ENCODE results near the gene CYTH2.

CYTH2 gene

GRCh38 chr19:48448563-48448962 is 20.6 kb upstream of the CYTH2 start:
- no peak for TF ChIP-seq EZH2 (IDR thresholded peaks at IDR 0.05; ENCODE audit: borderline replicate concordance, low read depth, low read length, severe bottlenecking)
- TF ChIP-seq CTCF (IDR thresholded peaks at IDR 0.05; ENCODE audit: borderline replicate concordance, extremely low read depth, low read length, poor library complexity, severe bottlenecking), result no peak
- H3K79me2 ChIP-seq (ENCODE audit: insufficient read depth, low read length), result peaks cover 61% of the 10 kb centered on the region
- H3K4me3 ChIP-seq (ENCODE audit: low read depth in 1 of 2, low read length in 2 of 2), result no peak overlapping the region
- peaks cover 25% of the 10 kb centered on the region for H4K20me1 ChIP-seq (ENCODE audit: insufficient read depth, low read length)
- ATAC-seq (ENCODE audit: insufficient read depth, low read depth) (no peak), DNase-seq (no peak)
- no peaks in the 10 kb centered on the region for H3K9me3 ChIP-seq (ENCODE audit: insufficient read depth, low read length, severe bottlenecking)
- H3K36me3 ChIP-seq (ENCODE audit: insufficient read depth, low read length), result peaks cover 72% of the 10 kb centered on the region
- H2AFZ ChIP-seq (ENCODE audit: low read depth, low read length), result no peak overlapping the region
- peaks cover 31% of the 10 kb centered on the region for H3K4me1 ChIP-seq (ENCODE audit: insufficient read depth, low read length)
- H3K27me3 ChIP-seq (ENCODE audit: insufficient read depth, low read length, poor library complexity), result no peaks in the 10 kb centered on the region
- no peak overlapping the region for H3K27ac ChIP-seq (ENCODE audit: low read length)
- no peak overlapping the region for H3K9ac ChIP-seq (ENCODE audit: low read depth, low read length)
- H3K4me2 ChIP-seq (ENCODE audit: insufficient read depth, low read length), result no peak overlapping the region

GRCh38 chr19:48450441-48450840 is 18.7 kb upstream of the CYTH2 start:
- ATAC-seq (ENCODE audit: insufficient read depth, low read depth) (no peak), DNase-seq (no peak)
- Histone ChIP-seq H3K27me3 (ENCODE audit: insufficient read depth, low read length, poor library complexity) (no peaks in the 10 kb centered on the region), H3K79me2 (ENCODE audit: insufficient read depth, low read length) (peaks cover 60% of the 10 kb centered on the region), H3K4me3 (ENCODE audit: low read depth in 1 of 2, low read length in 2 of 2) (no peak overlapping the region), H3K9ac (ENCODE audit: low read depth, low read length) (no peak overlapping the region), H3K4me2 (ENCODE audit: insufficient read depth, low read length) (no peak overlapping the region), H4K20me1 (ENCODE audit: insufficient read depth, low read length) (peaks cover 40% of the 10 kb centered on the region), H3K9me3 (ENCODE audit: insufficient read depth, low read length, severe bottlenecking) (no peaks in the 10 kb centered on the region), H3K27ac (ENCODE audit: low read length) (no peak overlapping the region), H2AFZ (ENCODE audit: low read depth, low read length) (no peak overlapping the region), H3K4me1 (ENCODE audit: insufficient read depth, low read length) (peaks cover 17% of the 10 kb centered on the region), H3K36me3 (ENCODE audit: insufficient read depth, low read length) (peaks cover 90% of the 10 kb centered on the region)
- TF ChIP-seq CTCF (IDR thresholded peaks at IDR 0.05; ENCODE audit: borderline replicate concordance, extremely low read depth, low read length, poor library complexity, severe bottlenecking), result no peak
- no peak for TF ChIP-seq EZH2 (IDR thresholded peaks at IDR 0.05; ENCODE audit: borderline replicate concordance, low read depth, low read length, severe bottlenecking)

- Histone ChIP-seq H3K27me3 (ENCODE audit: insufficient read depth, low read length, poor library complexity) (no peaks in the 10 kb centered on the region), H3K36me3 (ENCODE audit: insufficient read depth, low read length) (peaks cover 94% of the 10 kb centered on the region), H3K4me3 (ENCODE audit: low read depth in 1 of 2, low read length in 2 of 2) (no peak overlapping the region), H3K4me1 (ENCODE audit: insufficient read depth, low read length) (peaks cover 16% of the 10 kb centered on the region), H3K79me2 (ENCODE audit: insufficient read depth, low read length) (peaks cover 63% of the 10 kb centered on the region), H4K20me1 (ENCODE audit: insufficient read depth, low read length) (peaks cover 44% of the 10 kb centered on the region), H3K9ac (ENCODE audit: low read depth, low read length) (no peak overlapping the region), H3K27ac (ENCODE audit: low read length) (no peak overlapping the region), H3K4me2 (ENCODE audit: insufficient read depth, low read length) (no peak overlapping the region), H2AFZ (ENCODE audit: low read depth, low read length) (no peak overlapping the region), H3K9me3 (ENCODE audit: insufficient read depth, low read length, severe bottlenecking) (no peaks in the 10 kb centered on the region)
- ATAC-seq (ENCODE audit: insufficient read depth, low read depth), result no peak
- no peak for DNase-seq
- TF ChIP-seq CTCF (IDR thresholded peaks at IDR 0.05; ENCODE audit: borderline replicate concordance, extremely low read depth, low read length, poor library complexity, severe bottlenecking) (no peak), EZH2 (IDR thresholded peaks at IDR 0.05; ENCODE audit: borderline replicate concordance, low read depth, low read length, severe bottlenecking) (no peak)
Measured at GRCh38 chr19:48450863-48451262, 18.3 kb upstream of the CYTH2 start.

GRCh38 chr19:48451624-48452023 is 17.5 kb upstream of the CYTH2 start:
- Histone ChIP-seq H3K4me1 (ENCODE audit: insufficient read depth, low read length) (peaks cover 12% of the 10 kb centered on the region), H3K79me2 (ENCODE audit: insufficient read depth, low read length) (peaks cover 56% of the 10 kb centered on the region), H2AFZ (ENCODE audit: low read depth, low read length) (no peak overlapping the region), H3K36me3 (ENCODE audit: insufficient read depth, low read length) (peaks cover 95% of the 10 kb centered on the region), H4K20me1 (ENCODE audit: insufficient read depth, low read length) (peaks cover 51% of the 10 kb centered on the region), H3K27ac (ENCODE audit: low read length) (no peak overlapping the region), H3K9ac (ENCODE audit: low read depth, low read length) (no peak overlapping the region), H3K4me3 (ENCODE audit: low read depth in 1 of 2, low read length in 2 of 2) (no peak overlapping the region), H3K4me2 (ENCODE audit: insufficient read depth, low read length) (no peak overlapping the region), H3K9me3 (ENCODE audit: insufficient read depth, low read length, severe bottlenecking) (no peaks in the 10 kb centered on the region), H3K27me3 (ENCODE audit: insufficient read depth, low read length, poor library complexity) (no peaks in the 10 kb centered on the region)
- ATAC-seq (ENCODE audit: insufficient read depth, low read depth) (no peak), DNase-seq (no peak)
- TF ChIP-seq EZH2 (IDR thresholded peaks at IDR 0.05; ENCODE audit: borderline replicate concordance, low read depth, low read length, severe bottlenecking), result no peak
- TF ChIP-seq CTCF (IDR thresholded peaks at IDR 0.05; ENCODE audit: borderline replicate concordance, extremely low read depth, low read length, poor library complexity, severe bottlenecking), result no peak
